ENCODE data around the gene ARID1B.

Gene ARID1B

GRCh38 chr6:156857573-156857972 lies 80.4 kb downstream of the ARID1B start:
- DNase-seq = no peak

- no peak for DNase-seq
Observed at GRCh38 chr6:156859686-156860085, 82.5 kb downstream of the ARID1B start.

DNA sequence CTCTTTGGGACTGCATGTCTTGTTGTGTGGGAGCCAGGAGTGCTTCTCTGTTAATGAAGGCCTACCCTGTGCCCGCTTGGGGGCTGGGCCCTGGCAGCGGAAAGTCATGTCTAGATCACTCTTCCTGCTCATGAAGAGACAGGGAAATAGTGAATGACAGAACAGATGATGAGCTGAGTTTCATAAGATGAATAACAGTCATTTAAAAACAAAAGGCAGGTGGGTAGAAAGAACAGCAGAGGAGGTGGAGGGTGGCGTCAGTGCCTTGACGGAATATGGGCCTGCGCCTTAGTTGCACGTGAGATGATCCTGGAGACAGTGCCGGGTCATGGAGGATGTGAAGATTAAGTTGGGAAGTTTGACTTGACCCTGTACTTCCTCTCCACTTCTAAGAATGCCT lies 85.5 kb downstream of the ARID1B start:
- no peak for DNase-seq

DNA sequence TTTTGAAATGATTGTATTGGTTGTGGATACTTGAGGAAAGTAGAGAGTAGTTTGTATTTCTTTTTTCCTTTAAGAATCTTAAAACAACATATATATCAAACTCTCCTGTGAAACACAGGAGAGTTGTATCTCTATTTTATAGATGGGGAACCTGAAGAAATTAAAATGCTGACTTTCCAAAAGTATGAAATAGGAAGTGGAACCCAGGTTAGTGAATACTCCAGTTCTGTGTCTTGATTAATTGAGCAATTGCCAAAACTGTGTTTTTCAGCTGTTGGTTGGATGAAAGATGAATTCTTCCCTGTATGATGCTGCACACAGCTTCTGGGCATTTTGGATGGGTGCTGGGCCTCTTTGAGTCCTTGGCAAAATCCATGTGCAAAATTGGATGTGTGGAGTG lies 86.3 kb downstream of the ARID1B start:
- no peak for DNase-seq

- no peak for DNase-seq
Observed at GRCh38 chr6:156864557-156864956, 87.4 kb downstream of the ARID1B start.

- no peak for DNase-seq
Observed at GRCh38 chr6:156865019-156865629, 87.9 kb downstream of the ARID1B start.

DNA sequence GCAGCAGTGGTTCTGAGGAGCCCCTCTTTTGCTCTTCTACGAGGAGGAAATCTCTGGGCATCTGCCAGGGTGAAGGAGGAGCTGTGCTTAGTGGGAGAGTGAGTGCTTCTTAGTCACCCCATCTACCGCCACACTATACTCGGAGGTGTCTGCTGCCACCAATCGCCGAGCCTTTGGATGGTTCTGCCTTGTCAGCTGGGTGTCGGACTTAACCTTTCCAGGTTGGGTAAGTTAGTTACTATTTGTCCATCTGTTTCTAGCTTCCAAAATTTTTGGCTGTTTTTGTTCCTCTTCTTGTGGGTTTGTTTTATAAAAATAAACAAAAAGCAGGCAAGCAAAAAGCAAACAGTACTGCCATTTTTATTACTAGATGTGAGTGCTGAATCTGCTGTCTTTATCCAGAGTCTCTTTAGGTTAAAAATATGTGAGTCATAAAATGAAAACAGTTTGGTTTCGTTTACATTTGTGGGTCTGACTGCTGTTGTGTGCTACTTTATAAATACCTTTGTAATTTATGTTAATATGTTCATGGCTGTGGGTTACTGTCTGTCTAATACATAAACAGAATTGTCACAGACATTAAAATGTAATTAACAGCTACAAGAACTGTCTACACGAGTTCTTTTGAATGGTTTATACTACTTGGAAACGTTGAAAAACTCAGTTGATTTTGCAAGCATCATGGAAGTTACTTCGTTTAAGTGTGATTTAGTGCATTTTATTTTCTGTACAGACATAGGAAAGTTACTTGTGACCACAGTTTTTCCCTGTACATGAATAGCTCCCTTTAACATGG lies 89.2 kb downstream of the ARID1B start:
- no peak for DNase-seq

- DNase-seq = no peak
Observed at GRCh38 chr6:156867121-156867520, 89.9 kb downstream of the ARID1B start.

DNA sequence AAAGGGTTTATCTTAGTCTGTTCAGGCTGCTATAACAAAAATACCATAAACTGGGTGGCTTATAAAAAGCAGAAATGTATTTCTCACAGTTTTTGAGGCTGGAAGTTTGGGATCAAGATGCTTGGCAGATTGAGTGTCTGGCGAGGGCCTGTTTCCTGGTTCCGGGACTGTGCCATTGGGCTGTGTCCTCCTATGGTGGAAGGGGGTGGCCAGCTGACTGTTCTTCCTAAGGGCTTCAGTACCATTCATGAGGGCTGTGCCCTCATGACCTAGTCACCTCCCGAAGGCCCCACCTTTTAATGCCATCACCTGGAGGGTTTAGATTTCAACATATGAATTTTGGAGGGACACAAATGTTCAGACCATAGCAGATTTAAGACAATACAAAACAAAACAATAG lies 91.2 kb downstream of the ARID1B start:
- no peak for DNase-seq

DNA sequence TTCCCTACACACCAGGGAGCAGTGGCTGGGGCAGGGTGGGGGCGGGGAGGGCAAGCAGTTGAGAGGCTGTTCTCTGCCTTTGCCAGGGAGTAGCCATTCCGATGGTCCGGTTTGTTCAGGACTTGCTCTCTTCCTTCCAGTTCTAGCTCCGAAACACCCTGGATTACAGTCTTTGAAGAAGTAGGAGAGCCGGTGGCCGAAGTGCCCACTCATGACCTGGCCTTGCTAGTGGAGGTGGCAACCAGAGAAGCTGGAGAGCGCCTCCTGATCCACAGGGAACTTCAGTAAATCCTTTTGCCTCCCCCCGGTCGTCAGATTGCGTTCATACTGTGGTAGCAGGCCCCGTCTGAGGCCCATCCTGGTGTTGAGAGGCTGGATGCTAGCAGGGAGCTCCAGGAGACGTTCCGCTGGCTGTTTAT lies 92.8 kb downstream of the ARID1B start:
- DNase-seq = no peak

DNA sequence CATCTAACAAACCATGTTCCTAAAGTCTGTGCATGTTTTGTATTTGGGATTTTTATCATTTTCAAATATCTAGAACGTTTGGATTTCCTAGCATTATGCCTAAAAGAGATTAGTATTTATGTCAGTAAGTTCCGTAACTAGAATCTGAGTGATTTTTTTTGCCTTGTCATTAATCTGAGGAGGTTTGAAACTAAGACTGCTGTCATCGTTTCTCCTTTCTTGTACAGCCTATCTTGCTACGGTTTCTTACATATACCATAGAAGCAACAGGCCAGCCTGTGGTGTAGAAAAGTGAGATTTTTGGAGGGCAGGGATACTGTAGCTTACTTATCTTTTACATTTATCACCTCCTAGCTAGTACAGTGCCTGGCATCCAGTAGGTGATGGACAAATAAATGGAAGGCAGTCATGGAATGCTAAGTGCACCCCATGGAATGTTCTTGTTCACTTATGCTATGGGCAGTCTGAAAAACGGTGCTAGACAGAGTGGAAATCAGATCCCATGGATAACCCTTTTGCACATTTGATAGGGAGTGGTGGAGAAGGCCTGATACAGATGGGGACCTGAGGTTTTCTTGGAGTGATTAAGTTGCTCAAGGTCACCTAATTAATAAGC lies 93.9 kb downstream of the ARID1B start:
- no peak for DNase-seq

DNA sequence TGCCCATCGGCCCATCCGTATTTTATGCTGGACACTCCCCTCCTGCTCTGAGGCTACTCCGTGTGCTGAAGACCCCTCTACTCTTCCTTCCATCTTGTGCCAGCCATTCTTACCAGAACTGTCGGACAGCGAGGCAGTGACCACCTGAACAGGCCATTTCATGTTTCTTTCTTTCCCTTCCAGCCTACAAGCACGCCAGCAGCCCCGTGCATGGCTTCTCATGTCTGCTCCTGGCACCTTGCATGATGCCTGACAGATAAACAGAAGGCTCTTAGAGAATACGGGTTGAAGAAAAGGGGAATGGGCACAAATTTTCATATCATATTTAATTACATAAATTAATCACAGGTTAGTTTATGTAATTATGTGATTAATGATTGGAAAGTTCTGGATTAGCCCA lies 95.7 kb downstream of the ARID1B start:
- DNase-seq = no peak

- no peak for DNase-seq
Observed at GRCh38 chr6:156873654-156874380, 96.6 kb downstream of the ARID1B start.

DNA sequence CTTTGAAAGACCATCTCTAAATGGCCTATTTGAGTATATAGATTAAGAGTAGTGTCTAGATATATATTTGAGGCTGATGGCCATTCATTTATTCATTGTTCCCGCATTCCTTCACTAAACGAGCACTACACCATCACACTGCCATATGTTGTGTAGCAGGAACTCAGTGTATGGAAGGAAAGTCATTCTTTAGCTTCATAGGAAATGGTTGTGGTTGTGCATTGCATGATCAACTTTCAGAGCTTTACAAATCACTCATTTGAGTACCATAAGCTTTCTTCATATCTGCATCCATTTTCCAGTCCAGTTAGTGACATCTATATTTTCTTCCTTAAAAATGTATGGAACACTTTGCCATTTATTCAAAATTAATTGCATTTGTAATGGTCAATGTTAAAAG lies 97.9 kb downstream of the ARID1B start:
- no peak for DNase-seq

DNA sequence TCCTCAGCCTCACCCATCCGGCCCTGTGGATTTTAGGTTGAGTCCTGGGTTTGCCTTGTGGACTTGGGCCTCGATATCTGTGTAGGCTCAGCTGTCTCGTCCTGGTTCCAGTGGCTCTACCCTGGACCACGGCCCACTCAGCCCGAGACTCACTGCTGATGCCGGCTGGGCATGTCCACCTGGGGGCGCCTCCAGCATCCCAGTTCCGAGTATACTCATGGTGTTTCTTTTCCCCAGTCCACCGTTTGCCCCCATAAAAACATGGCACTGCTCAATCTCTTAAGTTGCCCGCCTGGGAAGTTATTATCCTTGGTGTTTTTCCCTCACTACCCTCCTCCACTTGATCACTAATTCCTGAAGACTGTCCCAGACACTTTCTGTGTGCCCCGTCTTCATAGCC lies 99.1 kb downstream of the ARID1B start:
- DNase-seq = no peak

GRCh38 chr6:156877126-156877863 lies 100.1 kb downstream of the ARID1B start:
- no peak for DNase-seq

GRCh38 chr6:156878681-156879080 lies 101.5 kb downstream of the ARID1B start:
- no peak for DNase-seq

- no peak for DNase-seq
Observed at GRCh38 chr6:156879186-156879585, 102.0 kb downstream of the ARID1B start.

DNA sequence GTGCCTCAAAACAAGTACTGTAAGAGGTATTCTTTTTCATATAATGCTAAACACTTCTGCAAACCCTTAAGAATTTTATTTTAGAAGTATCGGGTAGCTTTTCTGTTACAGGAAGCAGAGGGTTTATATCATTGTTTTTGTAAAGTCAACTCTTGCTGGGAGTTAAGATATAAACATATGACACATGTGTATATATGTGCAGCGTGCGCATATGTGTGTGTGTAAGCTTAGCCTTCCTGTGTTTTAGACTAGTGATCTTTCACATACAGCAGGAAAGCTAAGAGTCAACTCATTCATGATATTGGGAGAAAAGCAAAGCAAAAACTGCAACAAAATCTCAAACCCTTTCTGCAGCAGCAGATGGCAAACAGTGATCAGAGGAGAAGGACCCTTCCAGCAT lies 102.4 kb downstream of the ARID1B start:
- no peak for DNase-seq

DNA sequence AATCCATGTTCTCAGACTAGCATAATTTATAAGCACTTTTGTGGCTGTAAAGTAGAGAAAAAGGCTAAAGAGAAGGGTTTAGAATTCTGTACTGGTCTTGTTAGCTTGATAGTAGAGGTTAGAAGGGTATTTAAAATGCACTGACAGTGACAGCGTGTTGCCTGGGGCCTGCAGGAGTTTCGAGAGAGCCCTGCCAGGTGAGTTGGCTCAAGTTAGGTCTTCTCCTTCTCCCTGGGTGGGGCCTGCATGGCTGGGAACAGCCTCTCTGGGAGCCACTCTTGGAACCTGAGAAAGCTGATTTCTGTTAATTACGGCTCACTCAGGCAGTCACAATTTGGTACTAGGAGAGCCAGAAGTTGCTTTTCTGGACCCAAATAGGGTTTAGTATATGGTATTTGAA lies 103.7 kb downstream of the ARID1B start:
- DNase-seq = no peak

GRCh38 chr6:156881687-156882629 lies 104.8 kb downstream of the ARID1B start:
- no peak for DNase-seq

All from activated CD4-positive, alpha-beta T cell treated with anti-CD3 and anti-CD28 coated beads for 1 hour (primary cell).